ENCODE results near the gene NRL.
"Not testable (repeated sequence)": the region's sequence is repeated elsewhere in the genome, so short reads cannot be mapped to it uniquely, and the experiment has no call there.

The NRL gene

DNA sequence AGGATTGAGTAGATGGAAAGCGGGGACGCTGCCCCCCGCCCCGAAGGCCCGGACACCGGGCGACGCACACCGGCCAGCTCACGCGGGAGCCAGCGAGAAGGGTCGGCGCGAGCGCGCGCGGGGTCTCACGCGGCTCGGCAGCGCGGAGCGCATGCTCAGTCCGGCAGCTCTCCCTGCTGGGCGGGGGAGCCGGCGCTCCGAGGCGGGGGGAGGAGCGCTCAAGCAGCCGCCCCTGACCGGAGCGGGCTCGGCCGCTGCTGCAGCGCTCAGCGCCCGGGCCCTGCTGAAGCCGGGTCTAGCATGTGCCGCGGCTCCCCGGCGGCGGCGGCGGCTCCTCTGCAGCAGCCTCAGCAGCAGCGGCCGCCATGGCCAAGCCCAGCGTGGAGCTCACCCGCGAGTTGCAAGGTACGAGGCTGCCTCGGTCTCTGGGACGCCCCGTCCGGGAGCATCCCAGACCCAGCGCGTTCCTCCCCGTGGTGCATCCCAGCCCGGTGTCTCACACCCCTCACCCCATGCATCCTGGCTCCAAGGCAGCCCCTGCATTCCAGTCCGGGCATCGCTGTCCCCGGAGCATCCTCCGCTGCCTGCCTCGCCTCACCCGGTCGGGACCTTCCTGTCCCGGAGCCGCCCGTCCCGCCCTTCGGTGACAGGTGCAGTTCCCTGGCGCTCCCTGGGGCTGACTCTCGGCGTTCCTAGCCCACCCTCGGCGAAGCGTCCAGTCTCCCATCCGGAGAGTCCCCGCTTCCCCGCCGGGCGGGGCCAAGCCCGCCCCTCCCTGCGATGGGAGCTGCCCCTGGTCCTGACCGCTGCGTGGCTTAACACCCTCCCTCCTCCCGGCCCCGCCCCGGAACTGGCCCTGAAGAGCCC, 62.7 kb downstream of the NRL start, which contains the start of gene CARMIL3:
TSS of gene CARMIL3 (plus strand) at position 221 of the 867 bp plus-strand sequence. CDS start at position 366, 145 bp downstream.
- DNase-seq, result peak; percentile 55

DNA sequence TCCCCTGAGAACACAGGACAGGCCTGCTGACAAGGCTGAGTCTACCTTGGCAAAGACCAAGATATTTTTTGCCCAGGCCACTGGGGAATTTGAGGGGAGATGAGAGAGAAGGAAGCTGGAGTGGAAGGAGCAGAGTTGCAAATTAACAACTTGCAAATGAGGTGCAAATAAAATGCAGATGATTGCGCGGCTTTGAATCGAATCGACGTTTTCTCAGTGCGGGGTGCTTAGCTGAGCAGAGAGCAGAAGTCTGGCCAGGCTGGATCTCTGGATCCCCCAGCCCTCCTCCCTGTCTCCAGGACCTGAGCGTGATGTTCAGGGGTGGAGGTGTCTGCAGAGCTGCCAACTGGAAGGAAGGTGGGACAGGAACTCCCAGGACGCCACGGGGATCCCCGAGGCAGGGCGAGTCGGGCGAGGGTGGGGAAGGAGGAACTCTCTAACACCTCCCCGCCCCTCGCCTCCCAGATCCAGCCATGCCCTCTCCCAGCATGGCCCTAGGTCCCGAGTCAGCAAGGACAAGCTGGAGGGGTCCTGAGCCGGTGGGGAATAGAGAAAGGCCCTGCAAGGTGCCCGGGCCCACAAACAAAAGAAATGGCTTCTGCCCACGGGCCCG, 63.5 kb downstream of the NRL start:
- DNase-seq, result no peak

DNA sequence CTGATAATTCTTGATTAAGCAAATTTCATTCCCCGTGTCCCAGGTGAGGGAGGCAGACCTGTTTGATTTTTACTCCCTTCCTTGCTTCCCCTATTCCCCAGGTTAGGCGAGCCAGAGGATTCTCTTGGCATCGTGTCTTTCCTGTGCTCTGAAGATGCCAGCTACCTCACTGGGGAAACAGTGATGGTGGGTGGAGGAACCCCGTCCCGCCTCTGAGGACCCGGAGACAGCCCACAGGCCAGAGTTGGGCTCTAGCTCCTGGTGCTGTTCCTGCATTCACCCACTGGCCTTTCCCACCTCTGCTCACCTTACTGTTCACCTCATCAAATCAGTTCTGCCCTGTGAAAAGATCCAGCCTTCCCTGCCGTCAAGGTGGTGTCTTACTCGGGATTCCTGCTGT, 64.0 kb downstream of the NRL start:
- DNase-seq, result not testable (repeated sequence)

DNA sequence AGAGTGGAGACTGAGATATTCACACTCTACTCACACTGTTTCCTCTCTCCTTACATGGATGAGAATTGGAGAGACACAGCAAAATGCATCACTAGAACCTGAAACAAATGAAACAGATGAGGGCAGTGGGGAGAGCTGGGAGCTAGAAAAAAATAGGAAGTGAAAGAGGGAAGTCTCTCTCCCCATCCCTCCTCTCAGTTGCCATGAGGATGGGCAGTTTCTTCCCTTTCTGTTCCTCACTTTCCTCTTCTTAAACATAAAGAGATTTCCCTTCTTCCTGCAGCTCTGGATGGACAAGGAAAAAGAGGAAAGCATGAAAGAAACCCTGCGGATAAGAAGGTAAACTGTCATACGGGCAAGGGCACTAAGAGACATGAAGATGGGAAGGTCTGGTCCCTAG, 65.7 kb downstream of the NRL start:
- not testable (repeated sequence) for DNase-seq

DNA sequence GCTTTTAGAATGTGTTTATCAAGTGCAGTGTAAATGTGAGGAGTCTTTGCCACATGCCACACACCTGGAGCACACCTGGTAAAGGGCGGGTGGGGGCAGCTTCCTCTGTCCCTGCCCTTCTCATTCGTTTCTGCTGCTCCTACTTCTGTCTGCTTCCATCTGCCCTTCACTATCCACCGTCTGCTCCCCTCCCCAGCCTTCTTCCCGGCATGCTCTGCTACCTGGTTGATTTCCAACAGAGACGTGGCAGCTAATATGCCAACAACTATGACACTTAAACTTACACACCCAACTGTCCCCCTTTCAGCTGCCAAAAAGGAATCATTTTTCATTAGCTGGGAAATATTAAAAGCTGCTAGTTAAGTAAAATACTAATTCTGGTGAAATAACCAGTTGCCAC, 72.0 kb downstream of the NRL start:
- DNase-seq, result no peak

DNA sequence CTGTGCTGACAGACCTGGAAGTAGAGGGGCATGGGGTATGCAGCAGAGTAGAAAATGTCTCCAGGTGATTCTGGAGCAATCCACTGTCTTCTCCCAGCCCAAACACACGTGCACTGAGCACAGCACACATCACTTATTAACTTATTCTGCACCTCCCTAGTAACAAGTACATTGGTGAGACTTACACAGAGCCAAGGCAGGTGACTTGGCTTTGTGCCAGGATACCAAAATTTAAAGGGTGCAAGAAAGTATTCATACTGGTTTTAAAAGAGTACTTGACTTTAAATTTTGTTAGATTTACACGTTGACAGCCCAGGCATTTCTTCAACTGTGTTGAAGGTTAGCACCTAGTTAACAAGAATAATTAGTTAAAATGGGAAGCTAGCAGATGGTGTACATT, 74.1 kb downstream of the NRL start:
- DNase-seq, result no peak

DNA sequence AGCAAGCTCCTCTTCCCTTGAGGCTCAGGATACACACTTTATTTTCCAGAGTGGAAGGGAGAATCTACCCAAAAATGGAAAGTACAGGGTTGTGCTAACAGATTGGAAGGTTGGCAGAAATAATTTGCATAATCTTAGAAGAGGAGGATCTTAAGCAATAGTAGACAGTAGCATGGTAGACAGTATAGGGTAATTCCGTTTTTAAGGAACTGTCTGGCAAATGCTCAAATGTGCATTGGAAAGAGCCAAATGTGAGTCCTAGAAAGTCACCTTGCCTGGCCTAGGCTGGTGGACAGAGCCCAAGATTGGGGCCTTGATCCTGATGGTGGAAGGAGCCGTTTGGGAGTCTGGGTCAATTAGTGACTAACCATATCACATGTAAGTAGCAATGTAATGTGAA, 76.1 kb downstream of the NRL start:
- DNase-seq, result no peak

DNA sequence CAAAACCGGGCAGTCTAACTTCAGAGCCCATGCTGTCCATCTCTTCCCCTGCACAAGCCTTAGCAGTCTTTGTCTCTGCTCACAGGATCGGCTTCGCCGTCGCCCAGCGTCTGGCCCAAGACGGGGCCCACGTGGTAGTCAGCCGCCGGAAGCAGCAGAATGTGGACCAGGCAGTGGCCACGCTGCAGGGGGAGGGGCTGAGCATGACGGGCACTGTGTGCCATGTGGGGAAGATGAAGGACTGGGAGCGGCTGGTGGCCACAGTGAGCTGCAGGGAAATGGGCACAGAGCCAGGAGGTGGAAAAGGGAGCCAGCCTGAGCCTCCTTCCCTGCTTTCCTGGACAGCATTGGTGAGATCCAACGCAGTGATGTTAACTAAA, 77.1 kb downstream of the NRL start:
- no peak for DNase-seq

DNA sequence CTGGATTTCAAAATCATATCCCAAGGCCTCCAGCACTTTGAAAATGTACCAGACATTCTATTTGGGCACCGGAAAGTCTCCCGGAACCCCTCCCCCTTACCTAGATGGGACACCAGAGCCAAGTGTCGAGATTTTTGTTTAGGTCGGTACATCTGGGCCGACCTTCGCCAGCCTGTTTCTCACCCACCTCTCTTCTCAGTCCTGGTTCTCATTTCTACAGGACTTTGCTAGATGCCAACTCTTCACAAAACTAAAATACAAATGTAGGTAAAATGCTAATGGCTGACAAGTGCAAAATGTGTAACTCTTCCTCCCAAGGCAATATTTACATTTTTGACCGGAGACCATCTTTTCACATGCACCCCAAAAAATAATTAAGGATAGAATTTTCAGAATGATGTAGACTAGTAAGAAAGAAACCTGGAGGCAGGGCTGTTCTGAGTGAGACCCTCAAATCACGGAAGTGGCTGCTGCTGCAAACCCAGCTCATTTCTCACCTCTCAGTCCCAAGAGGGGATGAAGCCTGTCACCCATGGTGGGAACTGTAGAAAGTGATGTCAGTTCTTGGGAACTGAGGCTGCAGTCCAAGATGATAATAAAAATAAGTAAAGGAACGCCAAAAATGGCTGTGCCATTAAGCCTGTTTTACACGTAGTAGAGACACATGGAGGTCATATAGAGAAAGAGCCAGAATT, 77.6 kb downstream of the NRL start:
- DNase-seq, result not testable (repeated sequence)

DNA sequence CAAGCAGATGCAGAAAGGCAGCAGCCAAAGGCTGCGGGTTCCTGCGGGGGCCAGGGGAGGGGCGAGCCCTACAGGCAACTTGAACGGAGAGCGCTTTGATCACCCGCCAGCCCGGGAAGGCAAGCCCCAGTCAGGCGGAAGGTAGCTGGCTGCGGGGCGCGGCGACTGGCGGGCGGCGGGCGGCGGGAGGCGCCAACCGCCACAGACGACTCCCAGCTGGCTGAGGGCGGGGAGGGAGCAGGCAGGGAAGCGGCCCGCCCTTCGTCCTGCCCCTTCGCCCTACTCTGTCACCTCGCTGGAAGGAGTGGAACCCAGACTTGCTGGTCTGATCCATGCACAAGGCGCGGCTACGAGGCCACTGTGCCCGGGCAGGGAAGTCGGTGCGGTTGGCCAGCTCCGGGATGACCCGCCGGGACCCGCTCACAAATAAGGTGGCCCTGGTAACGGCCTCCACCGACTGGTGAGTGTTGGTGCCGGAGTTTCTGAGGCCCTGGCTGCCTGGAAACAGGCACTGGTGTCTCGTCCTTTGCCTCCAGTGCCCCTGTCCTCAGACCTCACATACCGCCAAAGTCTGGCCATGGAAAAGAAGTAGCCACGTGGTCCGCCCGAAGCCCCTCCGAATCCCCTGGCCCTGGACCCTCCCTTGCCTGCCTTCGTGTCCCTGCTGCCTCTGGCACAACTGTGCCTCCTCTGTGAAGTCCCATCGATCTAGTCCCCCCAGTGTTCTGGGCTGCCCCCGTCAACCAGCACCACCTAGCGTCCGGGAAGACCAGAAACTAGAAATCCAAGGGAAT, 78.4 kb downstream of the NRL start:
- DNase-seq, result peak; percentile 57

DNA sequence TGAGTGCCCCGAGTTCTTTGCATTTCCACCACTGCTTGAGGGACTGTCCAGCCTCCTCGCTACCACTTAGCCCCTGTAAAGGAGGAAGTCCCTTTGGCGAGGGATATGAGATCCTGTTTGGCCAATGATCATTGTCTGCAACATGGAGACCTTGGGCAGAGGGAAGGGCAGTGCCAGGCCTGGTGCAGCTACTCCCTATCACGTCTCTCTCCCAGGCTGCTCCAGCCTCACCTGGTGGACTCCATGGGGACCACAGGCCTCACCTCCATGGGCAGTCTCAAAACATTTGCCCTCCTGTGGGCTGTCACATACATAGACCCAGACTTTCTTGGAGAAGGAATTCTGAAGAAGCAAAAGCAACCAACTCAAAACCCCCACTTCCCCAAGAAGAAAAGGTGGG, 79.0 kb downstream of the NRL start:
- DNase-seq, result not testable (repeated sequence)

DNA sequence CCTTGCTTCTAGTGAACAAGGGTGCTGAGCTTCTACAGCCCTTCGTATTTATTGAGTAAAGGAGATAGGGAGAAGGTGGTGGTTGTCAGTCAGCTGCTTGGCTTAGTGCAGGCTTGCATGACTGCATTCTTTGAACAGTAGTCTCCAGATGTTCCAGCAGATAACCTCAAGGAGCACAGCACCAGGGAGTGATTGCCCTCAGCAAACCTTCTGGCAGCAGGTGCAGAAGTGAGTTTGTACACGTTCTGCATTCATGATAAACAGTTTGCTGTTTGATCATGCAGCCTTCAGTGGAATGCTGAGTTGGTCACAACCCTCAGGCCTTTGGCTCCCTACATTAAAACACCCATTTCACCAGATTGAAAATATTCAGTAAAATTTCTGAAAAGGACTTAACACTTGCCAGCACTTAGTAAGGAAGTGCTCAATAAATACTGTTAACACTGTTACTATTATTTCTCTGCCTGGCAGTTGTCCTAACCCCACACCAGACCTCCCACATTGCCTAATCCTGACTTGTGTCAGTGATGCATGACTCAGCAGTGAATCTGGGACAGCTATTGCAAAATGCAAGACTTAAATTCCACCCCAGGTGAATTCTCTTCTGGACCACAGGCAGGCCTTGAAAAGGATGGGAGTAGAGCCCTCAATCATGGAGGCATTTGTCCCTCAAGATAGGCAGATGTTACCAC, 81.9 kb downstream of the NRL start:
- DNase-seq, result no peak

DNA sequence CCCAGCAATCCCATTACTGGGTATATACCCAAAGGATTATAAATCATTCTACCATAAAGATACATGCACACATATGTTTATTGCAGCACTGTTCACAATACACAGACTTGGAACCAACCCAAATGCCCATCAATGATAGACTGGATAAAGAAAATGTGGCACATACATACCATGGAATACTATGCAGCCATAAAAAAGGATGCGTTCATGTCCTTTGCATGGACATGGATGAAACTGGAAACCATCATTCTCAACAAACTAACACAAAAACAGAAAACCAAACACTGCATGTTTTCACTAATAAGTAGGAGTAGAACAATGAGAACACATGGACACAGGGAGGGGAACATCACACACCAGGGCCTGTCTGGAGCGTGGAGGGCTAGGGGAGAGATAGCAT, 83.4 kb downstream of the NRL start:
- DNase-seq, result not testable (repeated sequence)

DNA sequence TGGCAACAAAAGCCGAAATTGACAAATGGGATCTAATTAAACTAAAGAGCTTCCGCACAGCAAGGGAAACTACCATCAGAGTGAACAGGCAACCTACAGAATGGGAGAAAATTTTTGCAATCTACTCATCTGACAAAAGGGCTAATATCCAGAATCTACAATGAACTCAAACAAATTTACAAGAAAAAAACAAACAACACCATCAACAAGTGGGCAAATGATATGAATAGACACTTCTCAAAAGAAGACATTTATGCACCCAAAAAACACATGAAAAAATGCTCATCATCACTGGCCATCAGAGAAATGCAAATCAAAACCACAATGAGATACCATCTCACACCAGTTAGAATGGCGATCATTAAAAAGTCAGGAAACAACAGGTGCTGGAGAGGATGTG, 85.1 kb downstream of the NRL start:
- not testable (repeated sequence) for DNase-seq
